MM.1S (cell line): ENCODE results near the gene ZPBP.

ENCODE experiments used
- CTCF ChIP-seq: fragments of 300-600 bp; sonication (generic); IDR thresholded peaks from 2 replicates; pipeline ENCODE4 v1.5.1; 2016; ENCODE audit warnings: antibody characterized with exemption, low read length, mixed read lengths
- EZH2 ChIP-seq: fragments of 300-600 bp; sonication (generic); optimal IDR thresholded peaks from 2 replicates; pipeline ENCODE3; 2017; ENCODE audit warnings: low read depth, mild to moderate bottlenecking, antibody characterized with exemption, low read length, mixed read lengths
- EZH2phosphoT487 ChIP-seq: fragments of 300-600 bp; sonication (generic); IDR thresholded peaks from 2 replicates; pipeline ENCODE4 v1.6.1; 2018; ENCODE audit warnings: antibody characterized with exemption, low read length

GRCh38 chr7:49931627-49932026, 161.4 kb downstream of the ZPBP start:
- TF ChIP-seq CTCF (no peak), EZH2phosphoT487 (no peak), EZH2 (no peak)
